ENCODE measurements around the gene HSPA1B. TPM values are rescaled to one million over a fixed set of nuclear protein-coding genes. Genes with fewer than 3 reads are reported as not detected.
"Not testable (repeated sequence)": the region's sequence is repeated elsewhere in the genome, so short reads cannot be mapped to it uniquely, and the experiment has no call there.

Gene HSPA1B
- total RNA-seq, 1 donor = 303 TPM

- no peak for DNase-seq (ENCODE audit: low read depth in 2 of 3, low spot score in 2 of 3)
Observed at GRCh38 chr6:31851485-31851832, 23.9 kb downstream of the HSPA1B start.

- not testable (repeated sequence) for DNase-seq (ENCODE audit: low read depth in 2 of 3, low spot score in 2 of 3)
Observed at GRCh38 chr6:31851980-31852718, 24.6 kb downstream of the HSPA1B start.

DNA sequence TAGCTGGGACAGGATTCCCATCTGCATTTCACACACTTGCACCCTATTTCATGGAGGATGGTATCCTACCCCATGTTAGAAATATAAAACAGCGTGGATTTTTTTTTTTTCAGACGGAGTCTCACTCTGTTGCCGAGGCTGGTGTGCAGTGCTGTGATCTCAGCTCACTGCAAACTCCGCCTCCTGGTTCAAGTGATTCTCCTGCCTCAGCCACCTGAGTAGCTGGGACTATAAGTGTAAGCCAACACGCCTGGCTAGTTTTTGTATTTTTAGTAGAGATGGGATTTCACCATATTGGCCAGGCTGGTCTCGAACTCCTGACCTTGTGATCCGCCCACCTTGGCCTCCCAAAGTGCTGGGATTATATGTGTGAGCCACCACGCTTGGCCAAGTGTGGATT is 30.2 kb downstream of the HSPA1B start:
- DNase-seq (ENCODE audit: low read depth in 2 of 3, low spot score in 2 of 3) = not testable (repeated sequence)

DNA sequence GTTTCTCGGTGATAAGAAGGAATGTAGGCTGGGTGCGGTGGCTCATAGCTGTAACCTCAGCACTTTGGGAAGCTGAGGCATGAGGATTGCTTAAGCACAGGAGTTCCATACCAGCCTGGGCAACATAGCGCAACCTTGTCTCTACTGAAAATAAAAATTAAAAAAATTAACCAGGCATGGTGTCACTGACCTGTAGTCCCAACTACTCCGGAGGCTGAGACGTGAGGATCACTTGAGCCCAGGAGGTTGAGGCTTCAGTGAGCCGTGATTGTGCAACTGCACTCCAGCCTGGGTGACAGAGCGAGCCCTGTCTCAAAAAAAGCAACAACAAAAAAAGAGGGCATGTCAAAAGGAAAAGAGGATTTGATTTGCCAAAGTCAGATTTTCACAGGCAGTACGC is 31.2 kb downstream of the HSPA1B start:
- DNase-seq (ENCODE audit: low read depth in 2 of 3, low spot score in 2 of 3) = no peak

- no peak for DNase-seq (ENCODE audit: low read depth in 2 of 3, low spot score in 2 of 3)
Observed at GRCh38 chr6:31859923-31860322, 32.4 kb downstream of the HSPA1B start.

DNA sequence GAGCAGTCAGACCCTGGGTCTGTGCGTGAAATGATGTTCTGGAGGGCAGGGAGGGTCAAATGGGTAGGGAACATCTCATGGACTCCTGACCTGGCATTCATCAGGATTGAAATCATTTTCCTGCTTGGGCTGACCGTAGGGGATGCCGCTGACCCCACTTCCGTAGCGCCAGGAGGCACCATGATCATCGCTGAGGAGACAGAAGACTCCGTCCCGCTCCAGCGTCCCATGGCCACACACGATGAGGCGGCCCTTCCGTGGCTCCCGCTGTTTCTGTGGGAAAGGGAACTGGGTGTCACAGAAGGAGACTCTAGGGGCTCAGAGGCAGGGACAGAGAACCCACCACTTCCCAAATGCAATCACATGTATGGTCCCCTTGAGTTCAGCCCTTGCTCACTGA is 32.8 kb downstream of the HSPA1B start:
- no peak for DNase-seq (ENCODE audit: low read depth in 2 of 3, low spot score in 2 of 3)

DNA sequence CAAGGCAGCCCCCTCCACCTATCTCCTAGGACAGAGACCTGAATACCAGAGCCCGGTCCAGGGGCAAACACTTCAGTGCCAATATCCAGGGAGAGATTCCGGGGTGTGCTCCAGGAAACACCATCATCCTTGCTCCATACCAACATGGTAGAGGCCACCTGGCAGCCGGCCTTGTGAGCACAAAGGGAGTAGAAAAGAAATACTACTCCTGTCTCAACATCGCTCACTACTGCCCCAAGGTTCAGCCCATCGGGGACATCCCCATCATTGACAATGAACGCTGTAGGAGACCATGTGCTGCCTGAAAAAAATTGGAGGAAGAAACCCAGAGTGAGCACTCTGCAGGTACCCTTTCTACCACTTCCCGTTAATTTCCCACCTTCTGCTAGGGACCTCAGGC is 33.6 kb downstream of the HSPA1B start:
- no peak for DNase-seq (ENCODE audit: low read depth in 2 of 3, low spot score in 2 of 3)

DNA sequence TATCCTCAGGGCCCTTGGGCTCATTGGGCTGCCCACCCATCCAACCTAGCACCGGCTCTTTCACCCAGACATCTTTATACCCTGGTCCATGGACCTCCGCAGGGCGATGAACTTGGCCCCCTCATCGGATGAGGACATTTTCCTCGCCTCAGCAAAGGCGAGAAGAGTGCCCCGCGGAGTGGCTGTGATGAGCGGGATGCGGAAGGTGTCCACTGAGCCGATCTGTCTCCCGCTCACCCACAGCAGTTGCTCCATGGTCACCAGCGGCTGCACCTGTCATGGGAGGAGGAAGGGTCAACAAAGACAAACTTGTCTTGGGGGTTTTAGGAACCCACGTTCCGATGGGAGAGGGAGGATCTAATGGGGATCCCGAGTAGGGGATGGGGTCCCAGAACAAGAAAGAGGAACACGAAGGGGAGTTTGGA is 34.4 kb downstream of the HSPA1B start:
- no peak for DNase-seq (ENCODE audit: low read depth in 2 of 3, low spot score in 2 of 3)

- DNase-seq (ENCODE audit: low read depth in 2 of 3, low spot score in 2 of 3) = peak; percentile 91 to 100 (median 100)
Observed at GRCh38 chr6:31862344-31863235, 35.1 kb downstream of the HSPA1B start, which contains the start of gene NEU1. Gene NEU1 (minus strand): TSS chr6:31862821. CDS start chr6:31862776, 45 bp downstream.

DNA sequence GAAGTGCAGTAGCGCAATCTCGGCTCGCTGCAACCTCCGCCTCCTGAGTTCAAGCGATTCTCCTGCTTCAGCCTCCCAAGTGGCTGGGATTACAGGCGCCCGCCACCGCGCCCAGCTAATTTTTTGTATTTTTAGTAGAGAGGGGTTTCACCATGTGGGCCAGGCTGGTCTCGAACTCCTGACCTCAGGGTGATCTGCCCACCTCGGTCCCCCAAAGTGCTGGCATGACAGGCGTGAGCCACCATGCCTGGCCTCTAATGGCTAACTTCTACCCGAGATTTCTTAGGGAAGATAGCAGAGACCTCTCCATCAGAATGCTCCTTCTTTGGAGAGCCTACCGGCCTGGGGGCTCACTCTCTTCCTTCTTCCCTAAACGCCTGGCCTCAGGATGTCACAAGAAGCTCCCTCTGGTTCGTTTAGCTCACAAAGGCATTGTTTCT is 36.6 kb downstream of the HSPA1B start:
- DNase-seq (ENCODE audit: low read depth in 2 of 3, low spot score in 2 of 3) = not testable (repeated sequence)

DNA sequence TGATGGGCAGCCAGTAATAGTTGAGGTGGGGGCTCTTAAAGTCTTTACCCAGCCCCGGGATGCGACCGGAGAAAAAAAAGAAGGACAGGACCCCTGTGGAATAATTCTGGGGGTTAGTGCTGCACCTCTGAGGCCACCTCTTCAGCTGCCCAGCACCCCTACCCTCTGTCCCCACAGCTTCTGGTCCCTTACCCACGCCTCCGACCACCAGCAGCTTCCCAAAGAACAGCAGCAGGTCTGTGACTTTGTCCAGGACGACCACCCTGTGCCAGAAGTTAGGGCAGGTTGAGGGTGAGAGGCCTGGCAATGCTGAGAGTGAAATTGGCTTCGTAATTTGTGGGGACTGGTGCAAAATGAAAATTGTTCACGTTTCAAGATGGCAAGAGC is 37.3 kb downstream of the HSPA1B start:
- DNase-seq (ENCODE audit: low read depth in 2 of 3, low spot score in 2 of 3) = no peak

GRCh38 chr6:31865205-31866118 is 37.9 kb downstream of the HSPA1B start:
- no peak for DNase-seq (ENCODE audit: low read depth in 2 of 3, low spot score in 2 of 3)

DNA sequence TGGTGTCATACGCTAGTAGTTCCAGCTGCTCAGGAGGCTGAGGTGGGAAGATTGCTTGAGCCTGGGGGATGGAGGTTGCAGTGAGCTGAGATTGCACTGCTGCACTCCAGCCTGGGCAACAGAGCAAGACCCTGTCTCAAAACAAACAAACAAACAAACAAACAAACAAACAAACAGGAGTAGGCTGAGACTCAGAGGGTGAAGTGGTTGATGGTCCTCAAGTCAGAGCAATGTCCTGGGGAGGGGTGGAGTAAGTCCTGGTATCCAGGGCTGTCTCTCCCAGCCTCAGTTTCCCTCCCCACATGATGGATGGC is 41.1 kb downstream of the HSPA1B start:
- DNase-seq (ENCODE audit: low read depth in 2 of 3, low spot score in 2 of 3) = not testable (repeated sequence)

- no peak for DNase-seq (ENCODE audit: low read depth in 2 of 3, low spot score in 2 of 3)
Observed at GRCh38 chr6:31869343-31869742, 41.8 kb downstream of the HSPA1B start.

GRCh38 chr6:31870385-31870921 is 42.9 kb downstream of the HSPA1B start:
- DNase-seq (ENCODE audit: low read depth in 2 of 3, low spot score in 2 of 3) = no peak

GRCh38 chr6:31871046-31871659 is 43.6 kb downstream of the HSPA1B start:
- DNase-seq (ENCODE audit: low read depth in 2 of 3, low spot score in 2 of 3) = no peak

GRCh38 chr6:31874084-31874670 is 46.6 kb downstream of the HSPA1B start:
- DNase-seq (ENCODE audit: low read depth in 2 of 3, low spot score in 2 of 3) = no peak

GRCh38 chr6:31874836-31875572 is 47.5 kb downstream of the HSPA1B start:
- DNase-seq (ENCODE audit: low read depth in 2 of 3, low spot score in 2 of 3) = no peak

- no peak for DNase-seq (ENCODE audit: low read depth in 2 of 3, low spot score in 2 of 3)
Observed at GRCh38 chr6:31875877-31876276, 48.3 kb downstream of the HSPA1B start.

Measured in hematopoietic multipotent progenitor cell (in vitro differentiated cells).